GM12878 (cell line): Measurements from ENCODE around the gene IGF2BP2. TPM values are rescaled to one million over a fixed set of nuclear protein-coding genes. Genes with fewer than 3 reads are reported as not detected.

ENCODE experiments used
- ATAC-seq: fragments of 200-7000 bp; cut with Tn5 transposase; 3 replicates; pipeline ENCODE4 v1.9.1; 2020; ENCODE audit warnings: mild to moderate bottlenecking, moderate library complexity
- BruUV-seq: library from RNA; stranded (reverse); fragments of 400-500 nt; replicated peaks from 2 replicates; lab custom pipeline; 2021; lab: Mats Ljungman, UMichigan
- CTCF ChIA-PET: fragments of 300-600 bp; sonication (Branson Sonifier 250); formaldehyde crosslinking; extraction: SDS; loops from one replicate; lab custom pipeline; 2021; ENCODE audit warnings: inconsistent platforms; lab: Yijun Ruan, JAX
- POLR2A ChIA-PET: fragments of 350-600 bp; formaldehyde crosslinking; extraction: SDS; loops from one replicate; lab custom pipeline; 2021; ENCODE audit warnings: inconsistent platforms; lab: Charles Lee
- RAD21 ChIA-PET: fragments of 300-600 bp; sonication (Branson Sonifier 250); formaldehyde crosslinking; loops from one replicate; lab custom pipeline; 2023; ENCODE audit warnings: antibody characterized with exemption; ENCODE audit not compliant: unreplicated experiment; lab: Charles Lee
- SMC1A ChIA-PET: fragments of 300-600 bp; sonication (Branson Sonifier 250); formaldehyde crosslinking; loops from one replicate; lab custom pipeline; 2023; ENCODE audit not compliant: unreplicated experiment, uncharacterized antibody; lab: Charles Lee
- DNase-seq: peaks from one replicate; pipeline ENCODE4 v3.0.0-alpha.2; 2011; ENCODE audit warnings: low read depth, low spot score
- FAIRE-seq: peaks from 3 replicates; lab custom pipeline; 2011; peaks lifted over from hg19 to GRCh38; lab: Jason Lieb, UNC
- H2AFZ ChIP-seq: 2 replicates; pipeline ENCODE4 v1.6.0; 2011; ENCODE audit warnings: low read depth, low read length, control low read depth; ENCODE audit not compliant: control insufficient read depth
- H3K27ac ChIP-seq: 2 replicates; pipeline ENCODE4 v1.5.1; 2011; ENCODE audit warnings: control low read depth; ENCODE audit not compliant: control insufficient read depth, insufficient read depth
- H3K27me3 ChIP-seq, 2 experiments: replicated peaks in 1 of 2; 2 replicates each; pipeline versions ENCODE4 v1.6.0 to v1.6.1; 2011; ENCODE audit warnings: low read length in 1 of 2; ENCODE audit not compliant: control insufficient read depth in 2 of 2, insufficient read depth in 2 of 2
- H3K36me3 ChIP-seq, 2 experiments: 2 replicates each; pipeline ENCODE4 v1.5.1; 2011; ENCODE audit warnings: low read length in 1 of 2; ENCODE audit not compliant: control insufficient read depth in 2 of 2, insufficient read depth in 2 of 2
- H3K4me1 ChIP-seq: 2 replicates; pipeline ENCODE4 v1.6.1; 2011; ENCODE audit warnings: mild to moderate bottlenecking, low read length, moderate library complexity, mixed read lengths; ENCODE audit not compliant: control insufficient read depth, insufficient read depth
- H3K4me2 ChIP-seq: 2 replicates; pipeline ENCODE4 v1.6.0; 2011; ENCODE audit warnings: control low read depth; ENCODE audit not compliant: control insufficient read depth, insufficient read depth
- H3K4me3 ChIP-seq: fragments of 200-600 bp; sonication (generic); 2 replicates; pipeline ENCODE4 v1.5.1; 2016
- H3K79me2 ChIP-seq: 2 replicates; pipeline ENCODE4 v1.6.0; 2011; ENCODE audit warnings: low read length; ENCODE audit not compliant: control insufficient read depth, insufficient read depth
- H3K9ac ChIP-seq: 2 replicates; pipeline ENCODE4 v1.8.0; 2011; ENCODE audit warnings: low read length, control low read depth, mixed read lengths; ENCODE audit not compliant: control insufficient read depth, insufficient read depth
- H3K9me3 ChIP-seq: replicated peaks from 3 replicates; pipeline ENCODE4 v1.5.1; 2011; ENCODE audit warnings: mild to moderate bottlenecking, low read length; ENCODE audit not compliant: control insufficient read depth, insufficient read depth
- H4K20me1 ChIP-seq: 2 replicates; pipeline ENCODE4 v1.6.0; 2011; ENCODE audit not compliant: control insufficient read depth, insufficient read depth
- HSF1 ChIP-seq: fragments of 150-350 bp; IDR thresholded peaks from 2 replicates; pipeline ENCODE4 v1.6.1; 2014; ENCODE audit warnings: mild to moderate bottlenecking, low read depth, low read length
- MTA2 ChIP-seq: fragments of 450-650 bp; IDR thresholded peaks from 2 replicates; pipeline ENCODE4 v1.6.1; 2016; ENCODE audit warnings: low read depth, mild to moderate bottlenecking, moderate library complexity
- MTA3 ChIP-seq: IDR thresholded peaks from 2 replicates; pipeline ENCODE4 v1.6.1; 2012; ENCODE audit warnings: low read length, inconsistent platforms, borderline replicate concordance
- RUNX3 ChIP-seq: IDR thresholded peaks from 2 replicates; pipeline ENCODE4 v1.6.1; 2012; ENCODE audit warnings: low read length, inconsistent platforms
- SIN3A ChIP-seq: IDR thresholded peaks from 2 replicates; pipeline ENCODE4 v1.6.1; 2012; ENCODE audit warnings: low read depth, low read length, improper control_type of control experiment
- SMARCA5 ChIP-seq: fragments of 450-650 bp; IDR thresholded peaks from 2 replicates; pipeline ENCODE4 v1.6.1; 2017; ENCODE audit warnings: mild to moderate bottlenecking
- TCF12 ChIP-seq: IDR thresholded peaks from 2 replicates; pipeline ENCODE4 v1.6.1; 2011; ENCODE audit warnings: low read depth, mild to moderate bottlenecking, low read length
- TCF3 ChIP-seq: IDR thresholded peaks from 2 replicates; pipeline ENCODE4 v1.6.1; 2012; ENCODE audit warnings: low read depth, mild to moderate bottlenecking, low read length, borderline replicate concordance; ENCODE audit not compliant: insufficient read depth
- USF1 ChIP-seq: IDR thresholded peaks from 2 replicates; pipeline ENCODE4 v1.6.1; 2011; ENCODE audit warnings: borderline replicate concordance, low read depth, mild to moderate bottlenecking, moderate library complexity, mixed read lengths, low read length; ENCODE audit not compliant: insufficient read depth; ENCODE audit errors: extremely low read length
- USF2 ChIP-seq: IDR thresholded peaks from 2 replicates; pipeline ENCODE4 v1.6.1; 2011; ENCODE audit warnings: low read depth, low read length, improper control_type of control experiment, borderline replicate concordance
- ZNF217 ChIP-seq: fragments of 450-650 bp; IDR thresholded peaks from 2 replicates; pipeline ENCODE4 v1.6.1; 2017; ENCODE audit warnings: antibody characterized with exemption, mild to moderate bottlenecking
- ZNF622 ChIP-seq: fragments of 450-650 bp; IDR thresholded peaks from 2 replicates; pipeline ENCODE4 v1.6.1; 2017; ENCODE audit warnings: mild to moderate bottlenecking, inconsistent platforms
- WGBS: methylation state at CpG from one replicate; pipeline ENCODE4 v1.1.6; 2016; ENCODE audit warnings: low lambda C conversion rate; ENCODE audit not compliant: insufficient replicate concordance, insufficient coverage; ENCODE audit errors: missing lambda C conversion rate; 5-methylcytosine and 5-hydroxymethylcytosine counted together
- in situ Hi-C: fragments of 300-500 bp; cut with MboI; formaldehyde crosslinking; loops from 9 replicates; pipeline ENCODE4 v1.14.3; 2018; ENCODE audit warnings: mixed read lengths
- intact Hi-C: fragments of 100-400 bp; cut with micrococcal nuclease; formaldehyde crosslinking; loops from one replicate; pipeline ENCODE4 v1.14.2; 2022; ENCODE audit not compliant: unreplicated experiment
- polyA plus RNA-seq, 11 experiments: library from polyadenylated mRNA; depleted of rRNA in 4 of 11; unstranded in 6 of 11; stranded (reverse) in 5 of 11; fragments of >200 nt; fragmentation: Nextera tagmentation in 4 of 11; fragmentation: Illumina TruSeq in 1 of 11; extraction: Ambion mirVana in 4 of 11; extraction: Trizol in 1 of 11; gene quantifications; 1 replicate in 1 of 11; 2 replicates in 10 of 11; pipeline versions ENCODE4 v1.2.1 to v1.2.3, GENCODE V29; 2011 to 2016; ENCODE audit warnings: inconsistent platforms in 2 of 11, missing spikeins in 2 of 11, low read depth in 1 of 11
- total RNA-seq, 4 experiments: library from RNA; depleted of rRNA in 3 of 4; stranded (reverse); fragments of >200 nt in 3 of 4; fragmentation: Illumina TruSeq in 1 of 4; extraction: Trizol in 1 of 4; gene quantifications; 2 replicates each; pipeline versions ENCODE4 v1.2.1 to v1.2.3, GENCODE V29; 2013 to 2021

IGF2BP2 gene
- total and polyA plus RNA-seq, 10 of the 15 experiments (the other 5 are each of a cell fraction or from before 2014, with no cell fraction given) = 0.25 to 0.72 TPM; not detected in 8

GRCh38 chr3:185658943-185659342 is 165.9 kb downstream of the IGF2BP2 start:
- 30% methylated on average over 1 of the region's 1 CpG for WGBS
- FAIRE-seq (no peak), ATAC-seq (no peak), DNase-seq (no peak)
- Histone ChIP-seq H2AFZ (no peak overlapping the region), H3K9me3 (no peaks in the 10 kb centered on the region), H4K20me1 (no peaks in the 10 kb centered on the region), H3K36me3 (no peaks in the 10 kb centered on the region), H3K4me3 (no peak overlapping the region), H3K9ac (no peak overlapping the region), H3K79me2 (no peaks in the 10 kb centered on the region), H3K27me3 (peaks cover 2 to 5% of the 10 kb centered on the region in 2 experiments; a peak in 3 of 4 replicates), H3K4me1 (no peaks in the 10 kb centered on the region), H3K4me2 (no peak overlapping the region), H3K27ac (no peak overlapping the region)
- ChIA-PET RAD21 (interaction anchor here (1.0 to 3.4 kb wide), 2 partner anchors 87 to 110 kb away, joined by 3 to 34 read pairs; no protein-coding TSS in a partner anchor), POLR2A (no interaction called here), CTCF (interaction anchor here (1.0 to 7.1 kb wide), 8 partner anchors 10 to 319 kb away, joined by 3 to 198 read pairs (median 18); no protein-coding TSS in a partner anchor), SMC1A (interaction anchor here (0.7 to 3.2 kb wide), 5 partner anchors 16 to 230 kb away, joined by 3 to 37 read pairs (median 4); no protein-coding TSS in a partner anchor)
- TF ChIP-seq SIN3A = no peak
- in situ Hi-C loops (no loop called here), intact Hi-C loops (no loop called here)
- no TSS peak for BruUV-seq

- SMC1A ChIA-PET = interaction anchor here (0.7 to 3.2 kb wide), 3 partner anchors 15 to 230 kb away, joined by 3 to 37 read pairs (median 4); no protein-coding TSS in a partner anchor
- POLR2A ChIA-PET = no interaction called here
- no peak overlapping the region for H3K9ac ChIP-seq
- no peak overlapping the region for H3K4me2 ChIP-seq
- H3K4me1 ChIP-seq = no peaks in the 10 kb centered on the region
- no peak overlapping the region for H2AFZ ChIP-seq
- CTCF ChIA-PET = interaction anchor here (1.0 to 7.1 kb wide), 7 partner anchors 10 to 184 kb away, joined by 3 to 198 read pairs (median 18); no protein-coding TSS in a partner anchor
- no peaks in the 10 kb centered on the region for H4K20me1 ChIP-seq
- in situ Hi-C loops (no loop called here), intact Hi-C loops (no loop called here)
- no peak for DNase-seq
- FAIRE-seq = no peak
- H3K79me2 ChIP-seq = no peaks in the 10 kb centered on the region
- 11% methylated on average over 8 of the region's 8 CpGs for WGBS
- peaks cover 2 to 3% of the 10 kb centered on the region in 2 experiments; a peak in 3 of 4 replicates for H3K27me3 ChIP-seq
- no peak overlapping the region for H3K4me3 ChIP-seq
- RAD21 ChIA-PET = interaction anchor here (1.0 to 3.4 kb wide), 2 partner anchors 88 to 110 kb away, joined by 3 to 34 read pairs; no protein-coding TSS in a partner anchor
- H3K9me3 ChIP-seq = no peaks in the 10 kb centered on the region
- BruUV-seq = no TSS peak
- no peak overlapping the region for H3K27ac ChIP-seq
- ATAC-seq = no peak
- no peaks in the 10 kb centered on the region for H3K36me3 ChIP-seq
- no peak for TF ChIP-seq RUNX3
- TF ChIP-seq USF2 = no peak
- no peak for TF ChIP-seq ZNF217
- no peak for TF ChIP-seq TCF3
- TF ChIP-seq SMARCA5 = no peak
- TF ChIP-seq ZNF622 = no peak
- no peak for TF ChIP-seq USF1
- no peak for TF ChIP-seq MTA3
- no peak for TF ChIP-seq MTA2
- TF ChIP-seq TCF12 = no peak
- TF ChIP-seq HSF1 = no peak
These were observed 166.3 kb downstream of the IGF2BP2 start for GRCh38 chr3:185658504-185658912.
